GM18507 (cell line): ENCODE measurements around the gene ERN1.

Source experiments
- DNase-seq: peaks from one replicate; pipeline ENCODE4 v3.0.0; 2011; ENCODE audit warnings: low read depth; ENCODE audit not compliant: insufficient read length; ENCODE audit errors: extremely low spot score
- FAIRE-seq: peaks from 2 replicates; lab custom pipeline; 2011; peaks lifted over from hg19 to GRCh38; lab: Jason Lieb, UNC

ERN1 gene

DNA sequence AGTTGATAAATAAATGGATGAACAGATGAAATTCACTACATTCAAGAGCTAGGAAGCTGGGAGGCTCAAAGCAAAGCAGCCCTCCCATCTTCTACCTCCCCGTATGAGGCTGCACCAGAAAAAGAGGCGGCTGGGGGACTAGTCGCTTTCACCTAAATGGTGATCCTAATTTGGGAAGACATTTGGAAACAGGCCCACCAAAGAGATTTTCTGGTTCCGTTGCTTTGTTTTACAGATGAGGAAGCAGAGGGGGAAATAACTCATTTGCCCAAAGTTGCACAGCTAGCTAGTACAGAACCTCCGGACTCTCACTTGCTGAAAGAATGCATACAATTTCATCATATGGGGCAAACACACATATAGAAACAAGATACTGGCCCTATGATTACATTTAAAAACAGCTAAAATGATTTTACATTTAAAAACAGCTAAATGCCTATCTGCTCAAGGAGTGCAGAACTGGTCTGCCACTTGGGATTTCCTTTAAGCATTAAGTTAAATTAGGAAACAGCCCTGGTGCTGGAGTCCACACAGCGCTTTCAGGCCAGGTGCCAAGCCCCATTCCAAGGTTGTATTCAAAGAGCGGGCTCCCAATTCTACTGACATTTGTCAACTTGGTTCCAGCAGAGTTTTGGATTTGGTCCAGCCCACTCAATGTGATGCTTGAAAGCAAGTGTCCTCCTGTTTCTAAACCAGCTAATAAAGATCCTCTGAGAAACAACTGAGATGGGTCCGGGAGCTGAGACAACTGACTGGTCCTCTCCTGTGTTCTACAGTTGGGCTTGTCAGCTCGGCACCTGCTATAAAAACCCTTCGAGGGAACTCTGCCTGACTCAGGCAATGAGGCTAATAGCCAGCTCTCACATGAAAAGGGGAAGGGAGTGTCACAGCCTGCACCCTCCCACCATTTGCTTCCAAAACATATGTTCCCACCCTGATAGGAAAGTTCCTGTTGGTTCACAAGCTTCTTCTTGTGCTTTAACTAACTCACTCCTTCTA, 11.7 kb downstream of the ERN1 start:
- FAIRE-seq (no peak), DNase-seq (no peak)

GRCh38 chr17:64115822-64116534, 14.0 kb downstream of the ERN1 start:
- no peak for DNase-seq

DNA sequence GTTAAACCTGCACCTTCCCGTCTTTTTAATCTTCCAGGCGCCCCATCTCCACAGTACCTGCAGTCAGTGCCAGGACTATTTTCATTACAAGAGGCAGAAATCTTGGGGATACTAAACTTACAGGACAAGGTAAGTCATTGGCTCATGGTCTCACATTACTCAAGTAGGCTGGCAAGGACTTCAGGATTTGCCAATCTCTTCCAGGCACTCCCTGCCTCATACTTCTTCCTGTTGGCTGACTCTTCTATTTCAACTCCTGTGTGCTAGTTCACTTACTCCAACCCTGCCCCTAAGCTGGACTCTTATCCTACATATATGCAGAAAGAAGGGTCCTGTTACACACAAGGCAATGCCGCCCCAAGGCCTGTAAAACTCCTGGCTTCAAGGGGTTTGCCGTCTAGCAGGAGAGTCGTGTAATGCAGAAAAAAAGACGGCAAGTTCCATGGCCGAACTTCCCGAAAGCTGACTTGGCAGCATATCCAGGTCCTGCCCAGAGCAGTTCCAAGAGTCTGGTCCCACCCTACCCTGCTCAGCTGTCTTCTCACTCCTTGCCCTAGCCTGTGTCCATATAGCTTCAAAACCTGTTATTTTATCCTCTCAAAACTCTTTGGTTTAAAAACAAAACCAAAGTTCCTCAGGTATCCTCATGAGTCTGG, 14.8 kb downstream of the ERN1 start:
- FAIRE-seq = no peak
- DNase-seq = no peak

More at GRCh38 chr17:64115822-64116534, 14.0 kb downstream of the ERN1 start:
- no peak for FAIRE-seq

- no peak for FAIRE-seq
Observed at GRCh38 chr17:64113006-64113405, 16.9 kb downstream of the ERN1 start.

GRCh38 chr17:64111831-64112230, 18.1 kb downstream of the ERN1 start:
- no peak for FAIRE-seq
- DNase-seq = no peak

More at GRCh38 chr17:64113006-64113405, 16.9 kb downstream of the ERN1 start:
- DNase-seq = no peak

- DNase-seq = no peak
- no peak for FAIRE-seq
Observed at GRCh38 chr17:64110379-64111152, 19.4 kb downstream of the ERN1 start.

GRCh38 chr17:64109400-64109799, 20.5 kb downstream of the ERN1 start:
- no peak for DNase-seq
- FAIRE-seq = no peak

DNA sequence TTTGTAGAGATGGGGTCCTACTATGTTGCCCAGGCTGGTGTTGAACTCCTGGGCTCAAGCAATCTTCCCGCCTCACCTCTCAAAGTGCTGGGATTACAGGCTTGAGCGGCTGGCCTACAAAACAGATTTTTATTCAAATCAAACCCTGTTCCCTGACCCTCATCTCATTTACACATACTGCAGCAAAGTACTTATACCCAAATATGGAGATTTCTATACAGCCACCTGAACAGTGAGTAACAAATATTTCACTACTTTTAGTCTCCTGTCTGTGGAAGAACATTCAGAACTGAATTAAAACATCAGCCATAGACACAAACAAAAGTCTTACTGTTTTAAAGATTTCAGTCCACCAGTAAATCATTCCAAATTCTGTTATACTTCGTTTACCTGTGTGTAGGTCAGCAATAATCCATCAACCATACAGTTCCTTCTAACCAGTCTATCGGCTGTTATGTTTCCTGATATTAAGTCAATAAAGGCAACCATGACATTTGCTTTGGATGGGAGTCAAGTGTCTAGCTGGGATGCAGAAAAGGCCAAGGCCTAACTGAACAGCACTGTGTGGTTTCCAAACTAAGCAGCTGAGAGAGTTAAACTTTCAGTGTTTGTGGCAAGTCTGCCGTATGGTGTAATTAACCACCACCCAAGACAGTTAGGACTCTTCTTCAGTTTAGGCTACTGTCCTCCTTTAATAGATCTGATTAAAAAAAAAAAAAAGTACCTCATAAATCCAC, 22.3 kb downstream of the ERN1 start:
- FAIRE-seq = peak; percentile 65
- DNase-seq = no peak

DNA sequence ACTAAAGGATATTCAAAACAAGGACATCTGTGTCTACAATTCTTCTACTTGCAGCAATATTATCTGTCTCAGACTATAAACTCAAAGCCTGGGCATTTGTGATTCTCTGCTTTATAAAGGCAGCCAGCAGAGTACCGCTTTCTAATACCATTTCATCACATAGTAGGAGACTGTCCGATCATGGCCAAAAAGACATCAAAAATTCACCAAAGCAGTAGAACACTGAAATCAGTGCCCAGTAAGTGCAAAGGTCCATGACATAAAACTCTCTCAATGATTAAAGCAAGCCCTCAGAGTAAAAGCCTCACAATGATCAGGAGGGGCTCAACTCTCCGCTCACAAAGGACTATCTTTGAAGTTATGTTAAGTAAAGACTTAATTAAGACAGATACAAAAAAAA, 23.0 kb downstream of the ERN1 start:
- no peak for DNase-seq
- FAIRE-seq = no peak

DNA sequence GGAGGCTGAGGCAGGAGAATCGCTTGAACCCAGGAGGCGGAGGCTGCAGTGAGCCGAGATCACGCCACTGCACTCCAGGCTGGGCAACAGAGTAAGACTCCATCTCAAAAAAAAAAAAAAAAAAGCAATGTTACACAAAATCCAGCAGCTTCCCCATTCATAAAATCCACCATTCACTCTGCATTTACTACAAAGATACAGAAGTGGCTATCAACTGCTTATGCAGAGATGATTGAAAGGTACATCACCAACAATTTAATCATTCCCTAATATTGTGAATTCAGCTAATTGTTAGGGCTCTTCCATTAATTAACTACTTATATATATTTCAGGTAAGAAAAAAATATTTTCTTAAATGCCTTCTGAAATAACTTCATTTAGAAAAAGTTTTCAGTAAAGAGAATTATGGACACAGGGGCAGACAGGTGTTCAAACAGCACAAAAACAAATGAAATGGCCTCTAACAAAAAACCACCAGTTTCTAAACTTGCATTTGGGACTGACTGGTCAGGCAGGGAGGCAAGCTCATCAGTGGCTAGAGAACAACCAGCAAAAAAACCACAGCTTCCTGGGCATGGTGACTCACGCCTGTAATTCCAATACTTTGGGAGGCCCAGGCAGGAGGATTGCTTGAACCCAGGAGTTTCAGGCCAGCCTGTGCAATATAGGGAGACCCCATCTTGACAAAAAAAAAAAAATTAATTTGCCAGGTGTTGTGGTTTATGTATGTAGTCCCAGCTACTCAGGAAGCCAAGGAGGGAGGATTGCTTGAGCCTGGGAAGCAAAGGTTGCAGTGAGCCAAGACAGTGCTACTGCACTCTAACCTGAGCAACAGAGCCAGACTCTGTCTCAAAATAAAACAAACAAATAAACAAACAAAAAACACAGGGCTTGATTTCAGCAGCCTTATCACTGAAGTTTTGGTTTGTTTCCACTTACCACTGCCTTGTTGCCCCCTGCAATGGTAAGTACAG, 26.3 kb downstream of the ERN1 start:
- peak; percentile 38 for FAIRE-seq
- no peak for DNase-seq

- FAIRE-seq (no peak), DNase-seq (no peak)
Observed at GRCh38 chr17:64102627-64103390, 27.1 kb downstream of the ERN1 start.

DNA sequence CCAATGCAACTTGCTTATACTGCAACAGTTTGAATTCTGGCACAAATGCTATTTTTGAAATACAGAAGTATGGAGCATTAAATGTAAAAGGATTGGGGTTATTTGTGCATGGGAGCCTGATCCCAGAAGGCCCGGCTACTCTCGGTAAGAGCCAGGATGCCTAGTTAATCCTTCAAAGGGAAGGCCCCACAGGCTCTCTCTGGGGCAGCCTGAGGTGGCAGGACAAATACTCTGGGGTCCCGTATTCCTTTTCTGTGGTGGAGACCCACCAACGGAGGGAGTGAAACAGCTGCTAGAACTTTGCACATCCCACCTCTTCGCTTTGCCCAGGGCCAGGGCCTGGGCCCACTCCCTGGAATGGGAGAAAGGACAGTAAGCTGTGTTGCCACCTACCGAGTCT, 30.4 kb downstream of the ERN1 start:
- FAIRE-seq = no peak
- no peak for DNase-seq

GRCh38 chr17:64097196-64097936, 32.6 kb downstream of the ERN1 start:
- no peak for FAIRE-seq
- DNase-seq = no peak

DNA sequence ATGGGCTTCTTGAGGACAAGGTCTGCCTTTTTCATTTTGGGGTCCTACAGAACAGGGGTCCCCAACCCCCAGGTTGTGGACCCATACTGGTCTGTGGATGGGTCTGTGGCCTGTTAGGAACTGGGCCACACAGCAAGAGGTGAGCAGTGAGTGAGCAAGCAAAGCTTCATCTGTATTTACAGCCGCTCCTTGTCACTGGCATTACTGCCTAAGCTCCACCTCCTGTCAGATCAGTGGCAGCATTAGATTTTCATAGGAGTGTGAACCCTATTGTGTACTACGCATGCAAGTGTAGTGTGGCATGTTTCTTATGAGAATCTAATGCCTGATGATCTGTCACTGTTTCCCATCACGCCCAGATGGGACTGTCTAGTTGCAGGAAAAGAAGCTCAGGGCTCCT, 33.9 kb downstream of the ERN1 start:
- FAIRE-seq (no peak), DNase-seq (no peak)

DNA sequence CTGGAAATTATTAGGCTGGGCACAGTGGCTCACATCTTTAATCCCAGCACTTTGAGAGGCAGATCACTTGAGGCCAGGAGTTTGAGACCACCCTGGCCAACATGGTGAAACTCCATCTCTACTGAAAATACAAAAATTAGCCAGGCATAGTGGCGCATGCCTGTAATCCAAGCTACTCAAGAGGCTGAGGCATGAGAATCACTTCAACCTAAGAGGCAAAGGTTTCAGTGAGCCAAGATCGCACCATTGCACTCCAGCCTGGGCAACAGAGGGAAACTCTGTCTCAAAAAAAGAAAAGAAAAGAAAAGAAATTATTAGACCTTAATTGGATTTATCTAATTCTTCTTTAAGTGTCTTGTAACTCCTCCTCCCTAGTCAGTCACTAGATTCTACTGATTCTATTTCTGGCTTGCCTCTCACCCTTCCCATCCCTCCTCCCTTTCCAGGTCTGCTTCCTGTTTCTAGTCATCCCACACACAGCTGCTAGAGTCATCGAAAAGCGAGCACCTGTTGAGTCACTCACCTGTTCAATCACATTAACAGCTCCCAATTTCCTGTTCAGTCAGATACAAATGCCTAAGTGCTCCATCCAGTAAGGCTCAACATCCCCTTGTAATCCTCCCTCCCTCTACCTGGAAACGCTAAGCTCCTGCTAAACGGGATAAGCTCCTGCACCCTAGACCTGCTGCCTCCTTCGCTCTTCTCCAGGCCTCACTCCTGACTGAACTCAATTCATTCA, 34.6 kb downstream of the ERN1 start:
- no peak for FAIRE-seq
- no peak for DNase-seq

DNA sequence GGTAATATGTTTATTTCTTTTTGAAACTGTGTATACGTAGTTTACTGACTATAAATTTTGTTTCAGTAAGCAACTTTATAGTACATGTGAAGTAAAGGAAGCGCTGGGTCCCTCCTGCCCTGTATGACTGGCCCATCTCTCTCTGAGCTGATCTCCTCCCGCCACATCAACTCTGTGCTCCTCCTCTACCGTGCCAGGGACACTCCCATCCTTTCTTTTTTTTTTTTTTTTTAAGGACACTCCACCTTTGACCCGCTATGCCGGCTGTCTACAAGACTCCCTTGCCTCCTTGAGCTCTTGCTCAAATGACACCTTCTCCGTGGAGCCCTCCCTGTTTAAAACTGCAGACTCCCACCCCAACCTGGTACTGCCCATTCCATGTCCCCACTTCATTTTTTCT, 35.5 kb downstream of the ERN1 start:
- no peak for DNase-seq
- no peak for FAIRE-seq
